ENCODE results near the gene PPM1D. TPM values are rescaled to one million over a fixed set of nuclear protein-coding genes. Genes with fewer than 3 reads are reported as not detected.

The PPM1D gene
- total and polyA plus RNA-seq, 2 of the 13 experiments (the other 11 are each of a cell fraction or from before 2014, with no cell fraction given): 8.0 to 26.2 TPM

- TF ChIP-seq FOXP4 (CRISPR knock-in tag; IDR thresholded peaks at IDR 0.05) (no peak), TAF15 (IDR thresholded peaks at IDR 0.05; ENCODE audit: low read depth, low read length, poor library complexity, severe bottlenecking) (no peak), ATF1 (CRISPR knock-in tag; IDR thresholded peaks at IDR 0.05) (no peak), MED1 (CRISPR knock-in tag; IDR thresholded peaks at IDR 0.05) (no peak), PAXIP1 (CRISPR knock-in tag; conservative IDR thresholded peaks at IDR 0.05) (0 out of 2 replicates have a peak, but pooled peaks have one; percentile 11), ZNF878 (CRISPR knock-in tag; IDR thresholded peaks at IDR 0.05) (peak; percentile 24; the same call in 1 of the 2 replicates), MEIS1 (CRISPR knock-in tag; IDR thresholded peaks at IDR 0.05; ENCODE audit: borderline replicate concordance) (no peak), HMG20A (CRISPR knock-in tag; IDR thresholded peaks at IDR 0.05; ENCODE audit: borderline replicate concordance) (no peak), ZNF121 (CRISPR knock-in tag; IDR thresholded peaks at IDR 0.05) (peak; percentile 7; the same call in 1 of the 2 replicates), ZNF788 (CRISPR knock-in tag; IDR thresholded peaks at IDR 0.05; ENCODE audit: borderline replicate concordance) (peak; percentile 69; the same call in 1 of the 2 replicates), ZNF678 (CRISPR knock-in tag; IDR thresholded peaks at IDR 0.05) (0 out of 2 replicates have a peak, but pooled peaks have one; percentile 29), PAWR (CRISPR knock-in tag; IDR thresholded peaks at IDR 0.05; ENCODE audit: borderline replicate concordance) (0 out of 2 replicates have a peak, but pooled peaks have one; percentile 61), ZFP36 (IDR thresholded peaks at IDR 0.05; ENCODE audit: borderline replicate concordance, low read depth, low read length, partially characterized antibody) (no peak), ZNF564 (CRISPR knock-in tag; IDR thresholded peaks at IDR 0.05) (peak; percentile 70), ZNF597 (CRISPR knock-in tag; IDR thresholded peaks at IDR 0.05) (no peak), FOSL2 (CRISPR knock-in tag; IDR thresholded peaks at IDR 0.05) (no peak; the same call in 1 of the 2 replicates), ZNF687 (CRISPR knock-in tag; IDR thresholded peaks at IDR 0.05) (peak; percentile 60; the same call in 1 of the 2 replicates)
Observed at GRCh38 chr17:60600490-60601446, 775 bp downstream of the PPM1D start (continued).

Measured in HepG2 (cell line).